ENCODE measurements around the gene SNX5. TPM values are rescaled to one million over a fixed set of nuclear protein-coding genes. Genes with fewer than 3 reads are reported as not detected.

The SNX5 gene
- total RNA-seq, 4 donors from 2014 or later: 247 to 346 (median 270) TPM

DNA sequence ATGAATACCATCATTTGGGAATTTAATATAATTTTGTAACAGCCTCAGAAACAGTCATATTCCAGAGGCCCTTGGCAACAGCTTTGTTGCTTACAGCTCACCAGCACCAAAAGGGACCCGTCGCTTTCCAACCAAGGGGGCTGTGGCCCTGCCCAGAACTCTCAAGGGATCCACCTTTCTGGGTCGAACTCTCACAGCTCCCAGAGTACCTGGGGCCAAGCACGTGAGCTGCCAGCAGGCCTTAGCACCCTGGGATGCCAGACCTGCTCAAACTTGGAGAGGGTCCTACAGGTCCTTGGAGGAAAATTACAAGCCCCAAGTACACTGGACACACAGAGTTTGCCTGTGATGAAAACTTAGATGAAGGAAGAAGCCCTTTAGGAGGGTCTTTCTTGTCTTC is 66.6 kb downstream of the SNX5 start:
- peaks cover 0 to 2% of the 10 kb centered on the region in 2 donors for H3K4me1 ChIP-seq
- no peaks in the 10 kb centered on the region for H3K36me3 ChIP-seq
- H3K9me3 ChIP-seq: no peaks in the 10 kb centered on the region
- H3K27me3 ChIP-seq: no peaks in the 10 kb centered on the region
- intact Hi-C loops (cut with DNase I): loop anchor here (10.0 kb wide), 1 partner anchor 247 kb away; no protein-coding TSS in a partner anchor
- H3K27ac ChIP-seq: no peak overlapping the region
- no peak for TF ChIP-seq POLR2A (IDR thresholded peaks at IDR 0.05)
- TF ChIP-seq, protein P1, sequence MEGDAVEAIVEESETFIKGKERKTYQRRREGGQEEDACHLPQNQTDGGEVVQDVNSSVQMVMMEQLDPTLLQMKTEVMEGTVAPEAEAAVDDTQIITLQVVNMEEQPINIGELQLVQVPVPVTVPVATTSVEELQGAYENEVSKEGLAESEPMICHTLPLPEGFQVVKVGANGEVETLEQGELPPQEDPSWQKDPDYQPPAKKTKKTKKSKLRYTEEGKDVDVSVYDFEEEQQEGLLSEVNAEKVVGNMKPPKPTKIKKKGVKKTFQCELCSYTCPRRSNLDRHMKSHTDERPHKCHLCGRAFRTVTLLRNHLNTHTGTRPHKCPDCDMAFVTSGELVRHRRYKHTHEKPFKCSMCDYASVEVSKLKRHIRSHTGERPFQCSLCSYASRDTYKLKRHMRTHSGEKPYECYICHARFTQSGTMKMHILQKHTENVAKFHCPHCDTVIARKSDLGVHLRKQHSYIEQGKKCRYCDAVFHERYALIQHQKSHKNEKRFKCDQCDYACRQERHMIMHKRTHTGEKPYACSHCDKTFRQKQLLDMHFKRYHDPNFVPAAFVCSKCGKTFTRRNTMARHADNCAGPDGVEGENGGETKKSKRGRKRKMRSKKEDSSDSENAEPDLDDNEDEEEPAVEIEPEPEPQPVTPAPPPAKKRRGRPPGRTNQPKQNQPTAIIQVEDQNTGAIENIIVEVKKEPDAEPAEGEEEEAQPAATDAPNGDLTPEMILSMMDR (IDR thresholded peaks at IDR 0.05): no peak
- no peak for DNase-seq
- 76 to 81% methylated on average over 4 of the region's 4 CpGs for WGBS, 2 donors
- no peak overlapping the region for H3K4me3 ChIP-seq (replicated peaks in 1 of 3)

DNA sequence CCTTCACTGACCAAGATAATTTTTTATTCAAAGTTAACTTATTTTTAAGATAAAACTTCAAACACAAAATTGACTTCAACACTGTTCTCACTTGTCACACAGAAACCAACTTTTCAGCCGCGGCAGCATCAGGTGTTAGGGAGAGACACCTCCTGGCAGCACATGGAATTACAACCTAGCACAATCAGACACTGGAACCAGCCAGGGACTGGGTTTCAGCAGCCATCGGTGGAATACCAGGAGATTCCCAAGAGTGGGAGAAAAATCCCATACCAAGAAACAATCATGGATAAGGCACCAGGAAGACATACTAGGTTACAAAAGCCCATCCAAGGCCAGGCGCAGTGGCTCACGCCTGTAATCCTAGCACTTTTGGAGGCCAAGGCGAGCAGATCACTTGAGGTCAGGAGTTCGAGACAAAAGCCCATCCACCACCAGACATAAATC is 70.0 kb downstream of the SNX5 start:
- WGBS, 2 donors: 43 to 51% methylated on average over 7 of the region's 7 CpGs
- Histone ChIP-seq H3K4me1 (peaks cover 0 to 12% of the 10 kb centered on the region in 2 donors), H3K27ac (no peak overlapping the region), H3K4me3 (replicated peaks in 1 of 3) (no peak overlapping the region), H3K36me3 (no peaks in the 10 kb centered on the region), H3K27me3 (no peaks in the 10 kb centered on the region), H3K9me3 (no peaks in the 10 kb centered on the region)
- TF ChIP-seq, protein P1 (IDR thresholded peaks at IDR 0.05): peak; percentile 87 to 97 (median 94)
- TF ChIP-seq POLR2A (IDR thresholded peaks at IDR 0.05): no peak
- intact Hi-C loops (cut with DNase I): loop anchor here (10.0 kb wide), 2 partner anchors 214 to 394 kb away; partner anchors contain the start of gene RRBP1
- DNase-seq: peak; percentile 79 to 80

DNA sequence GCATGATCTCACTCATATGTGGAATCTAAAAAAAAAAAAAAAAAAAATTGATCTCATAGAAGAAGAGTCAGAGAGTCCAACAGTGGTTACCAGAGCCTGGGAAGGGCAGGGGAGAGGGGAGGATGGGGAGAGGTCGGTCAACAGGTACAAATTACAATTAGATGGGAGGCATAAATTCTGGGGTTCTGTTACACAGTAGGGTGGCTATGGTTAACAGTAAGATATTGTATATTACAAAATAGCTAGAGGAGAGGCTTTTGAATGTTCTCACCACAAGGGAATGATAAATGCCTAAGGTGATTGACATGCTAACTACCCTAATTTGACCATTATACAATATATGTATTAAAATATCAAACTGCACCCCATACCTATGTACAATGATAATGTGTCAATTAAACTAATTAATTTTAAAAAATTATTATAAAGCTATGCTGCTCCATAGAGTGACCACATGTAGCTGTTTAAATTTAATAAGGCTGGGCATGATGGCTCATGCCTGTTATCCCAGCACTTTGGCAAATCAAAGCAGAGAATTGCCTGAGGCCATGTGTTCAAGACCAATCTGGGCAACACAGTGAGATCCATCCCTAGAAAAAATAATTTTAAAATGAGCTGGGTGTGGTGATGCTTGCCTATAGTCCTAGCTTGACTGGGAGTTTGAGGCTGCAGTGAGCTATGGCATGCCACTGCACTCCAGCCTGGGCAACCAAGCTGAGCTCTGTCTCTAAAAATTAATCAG is 70.9 kb downstream of the SNX5 start:
- no peak for DNase-seq
- TF ChIP-seq, protein P1 (IDR thresholded peaks at IDR 0.05): no peak
- TF ChIP-seq POLR2A (IDR thresholded peaks at IDR 0.05): no peak
- Histone ChIP-seq H3K27ac (no peak overlapping the region), H3K27me3 (no peaks in the 10 kb centered on the region), H3K36me3 (no peaks in the 10 kb centered on the region), H3K4me3 (replicated peaks in 1 of 3) (no peak overlapping the region), H3K9me3 (no peaks in the 10 kb centered on the region), H3K4me1 (peaks cover 0 to 12% of the 10 kb centered on the region in 2 donors)
- WGBS, 2 donors: 92 to 95% methylated on average over 1 of the region's 1 CpG
- intact Hi-C loops (cut with DNase I): loop anchor here (10.0 kb wide), 2 partner anchors 213 to 393 kb away; partner anchors contain the start of gene RRBP1

DNA sequence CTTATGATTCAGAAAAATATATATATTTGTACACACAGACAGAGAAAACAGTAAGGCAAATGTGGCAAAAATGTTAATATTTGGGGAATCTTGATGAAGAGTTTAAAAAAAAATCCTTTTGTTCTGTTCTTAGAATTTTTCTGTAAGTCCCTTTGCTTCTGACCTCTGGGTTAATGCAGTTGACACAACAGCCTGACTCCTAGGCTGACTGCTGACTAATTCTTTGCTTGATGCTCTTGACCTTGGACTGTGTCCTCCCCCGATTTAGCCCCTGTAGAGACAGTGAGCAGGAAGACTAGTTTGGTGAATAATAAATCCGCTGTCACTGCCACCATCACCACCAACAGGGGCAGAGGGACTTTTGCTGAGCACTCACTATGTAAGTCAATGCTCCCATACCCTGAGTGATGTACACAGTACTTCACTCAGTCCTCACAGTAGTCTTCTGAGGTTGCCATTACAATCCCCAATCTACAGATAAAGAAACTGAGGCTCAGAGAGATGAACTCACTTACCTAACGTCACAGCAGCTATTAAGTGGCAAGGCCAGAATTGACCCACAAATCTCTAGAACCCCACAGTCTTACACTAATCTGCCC is 71.7 kb downstream of the SNX5 start:
- no peaks in the 10 kb centered on the region for H3K9me3 ChIP-seq

More for the DNA sequence above, 71.7 kb downstream of the SNX5 start:
- TF ChIP-seq, protein P1 (IDR thresholded peaks at IDR 0.05): no peak
- TF ChIP-seq POLR2A (IDR thresholded peaks at IDR 0.05): no peak
- intact Hi-C loops (cut with DNase I): loop anchor here (10.0 kb wide), 2 partner anchors 212 to 392 kb away; partner anchors contain the start of gene RRBP1
- no peak overlapping the region for H3K4me3 ChIP-seq (replicated peaks in 1 of 3)
- no peak for DNase-seq
- H3K4me1 ChIP-seq: peaks cover 0 to 12% of the 10 kb centered on the region in 2 donors
- peak overlapping the region in 1 of 3 donors; percentile 70 for H3K27ac ChIP-seq
- 80 to 81% methylated on average over 3 of the region's 3 CpGs for WGBS, 2 donors
- no peaks in the 10 kb centered on the region for H3K27me3 ChIP-seq
- H3K36me3 ChIP-seq: no peaks in the 10 kb centered on the region
